Testis (tissue), 2 donors: ENCODE data around the gene HOTAIR.

Source experiments
- CTCF ChIP-seq, 3 experiments: fragments of 450-650 bp in 2 of 3; fragments of 200-600 bp in 1 of 3; sonication (generic) in 1 of 3; IDR thresholded peaks; one replicate each; pipeline ENCODE4 v1.5.1; 2016 to 2019; ENCODE audit warnings: antibody characterized with exemption in 3 of 3, mild to moderate bottlenecking in 2 of 3, moderate library complexity in 1 of 3
- POLR2A ChIP-seq: fragments of 450-650 bp; IDR thresholded peaks from one replicate; pipeline ENCODE4 v1.6.1; 2017; ENCODE audit warnings: antibody characterized with exemption, mild to moderate bottlenecking, moderate library complexity

- TF ChIP-seq POLR2A (no peak), CTCF (IDR thresholded peaks at IDR 0.05) (no peak)
Observed at GRCh38 chr12:53973236-53974042, 1.3 kb downstream of the HOTAIR start.
